Measurements from ENCODE around the gene TRIM7.
A peak's percentile ranks its signal among the peaks of the same experiment; 100 is the strongest.

Gene TRIM7

DNA sequence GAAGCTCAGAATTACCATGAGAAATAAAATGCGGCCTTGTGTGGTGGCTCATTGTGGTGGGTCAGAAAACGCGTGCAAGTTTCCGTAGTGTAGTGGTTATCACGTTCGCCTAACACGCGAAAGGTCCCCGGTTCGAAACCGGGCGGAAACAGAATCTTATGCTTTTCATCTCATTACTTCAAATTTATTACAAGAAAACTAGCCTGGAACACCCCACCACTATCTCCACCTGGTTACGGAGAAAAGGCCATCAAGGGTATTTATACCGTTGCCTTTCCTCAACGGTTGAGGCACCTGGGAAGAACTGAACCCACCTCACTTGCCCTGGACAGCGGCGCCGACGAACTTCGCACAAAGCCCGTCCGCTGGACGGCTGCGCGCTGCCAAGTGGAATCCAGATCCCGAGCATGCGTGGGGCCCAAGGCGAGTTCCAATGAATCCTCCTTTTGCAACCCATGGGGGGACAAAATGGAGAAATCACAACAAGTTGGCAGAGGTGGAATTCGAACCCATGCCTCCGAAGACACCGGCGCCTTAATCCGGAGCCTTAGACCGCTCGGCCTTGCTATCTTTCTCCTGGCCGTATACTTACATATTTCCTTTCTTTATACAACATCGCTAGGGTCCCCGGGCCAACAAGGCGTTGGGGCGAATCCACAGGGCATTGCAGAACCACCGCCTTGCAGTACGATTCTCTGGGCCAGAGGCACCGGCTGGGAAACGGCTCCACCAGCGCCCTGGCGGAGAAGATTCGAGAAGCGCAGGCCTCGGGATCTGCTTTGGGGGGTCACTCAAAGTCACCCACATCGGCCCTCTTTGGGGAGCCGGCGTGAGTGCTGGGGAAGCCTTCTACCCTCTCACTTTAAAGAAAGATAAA, 40.7 kb downstream of the TRIM7 start:
- H3K27ac ChIP-seq, result no peak overlapping the region
- TF ChIP-seq, protein P1, sequence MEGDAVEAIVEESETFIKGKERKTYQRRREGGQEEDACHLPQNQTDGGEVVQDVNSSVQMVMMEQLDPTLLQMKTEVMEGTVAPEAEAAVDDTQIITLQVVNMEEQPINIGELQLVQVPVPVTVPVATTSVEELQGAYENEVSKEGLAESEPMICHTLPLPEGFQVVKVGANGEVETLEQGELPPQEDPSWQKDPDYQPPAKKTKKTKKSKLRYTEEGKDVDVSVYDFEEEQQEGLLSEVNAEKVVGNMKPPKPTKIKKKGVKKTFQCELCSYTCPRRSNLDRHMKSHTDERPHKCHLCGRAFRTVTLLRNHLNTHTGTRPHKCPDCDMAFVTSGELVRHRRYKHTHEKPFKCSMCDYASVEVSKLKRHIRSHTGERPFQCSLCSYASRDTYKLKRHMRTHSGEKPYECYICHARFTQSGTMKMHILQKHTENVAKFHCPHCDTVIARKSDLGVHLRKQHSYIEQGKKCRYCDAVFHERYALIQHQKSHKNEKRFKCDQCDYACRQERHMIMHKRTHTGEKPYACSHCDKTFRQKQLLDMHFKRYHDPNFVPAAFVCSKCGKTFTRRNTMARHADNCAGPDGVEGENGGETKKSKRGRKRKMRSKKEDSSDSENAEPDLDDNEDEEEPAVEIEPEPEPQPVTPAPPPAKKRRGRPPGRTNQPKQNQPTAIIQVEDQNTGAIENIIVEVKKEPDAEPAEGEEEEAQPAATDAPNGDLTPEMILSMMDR (conservative IDR thresholded peaks at IDR 0.05), result no peak
- TF ChIP-seq ZFX (IDR thresholded peaks at IDR 0.05), result no peak

DNA sequence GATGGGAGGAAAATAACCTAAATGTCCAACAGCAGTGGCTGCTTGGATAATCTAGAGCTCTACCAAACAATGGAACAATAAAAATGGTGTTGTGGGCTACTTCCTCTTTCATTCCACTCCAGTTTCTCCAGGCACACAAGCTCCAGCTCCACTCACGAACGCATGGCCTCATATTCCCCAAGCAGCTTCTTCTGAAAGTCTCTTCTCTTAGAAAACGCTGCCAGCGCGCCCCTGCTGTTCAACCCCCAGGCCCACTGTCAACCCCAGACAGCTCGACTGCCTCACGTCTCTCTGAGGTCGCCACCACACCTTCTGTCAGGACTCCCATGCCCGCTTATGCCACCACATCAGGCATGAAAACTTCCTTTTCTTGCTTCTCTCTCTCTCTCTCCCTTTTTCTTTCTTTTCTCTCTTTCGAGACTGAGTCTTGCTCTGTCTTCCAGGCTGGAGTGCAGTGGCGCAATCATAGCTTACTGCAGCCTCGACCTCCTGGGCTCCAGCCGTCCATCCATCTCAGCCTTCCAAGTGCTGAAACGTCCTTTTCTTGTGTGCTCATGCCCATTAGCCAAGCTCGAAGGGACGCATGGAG, 41.4 kb downstream of the TRIM7 start:
- H3K27ac ChIP-seq, result no peak overlapping the region
- TF ChIP-seq ZFX (IDR thresholded peaks at IDR 0.05), result no peak
- TF ChIP-seq, protein P1 (conservative IDR thresholded peaks at IDR 0.05), result no peak

DNA sequence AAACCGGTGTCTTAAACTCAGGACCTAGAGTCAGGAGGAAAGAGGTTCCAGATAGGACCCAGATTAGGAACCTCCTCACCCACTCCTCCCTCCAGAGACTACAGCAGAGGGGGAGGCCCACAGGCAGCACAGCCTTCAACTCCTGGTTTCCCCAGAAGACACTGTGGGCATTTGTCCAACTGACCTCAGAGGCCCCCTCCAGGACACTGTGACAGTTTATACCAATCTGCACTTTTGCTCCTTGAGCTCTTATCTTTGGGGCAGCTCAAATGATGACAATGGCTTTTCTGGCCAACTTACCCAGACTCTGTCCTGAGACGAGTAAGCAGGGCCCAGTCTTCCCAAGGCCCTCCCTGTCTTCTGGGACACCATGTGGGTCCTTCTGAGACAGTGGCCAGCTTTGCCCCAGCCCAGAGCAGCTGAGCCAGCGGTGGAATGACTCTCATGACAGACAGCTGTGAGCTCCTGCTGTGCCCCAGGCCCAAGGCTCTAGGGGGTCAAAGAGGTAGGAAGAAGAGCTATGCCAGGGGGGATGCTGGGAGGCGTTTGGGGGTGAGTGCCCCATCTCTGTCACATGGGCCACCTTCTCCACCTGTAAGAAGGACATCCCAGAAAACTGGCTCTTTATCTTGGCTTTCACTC, 43.3 kb downstream of the TRIM7 start:
- peak overlapping the region; percentile 62 for H3K27ac ChIP-seq
- TF ChIP-seq, protein P1 (conservative IDR thresholded peaks at IDR 0.05), result no peak
- TF ChIP-seq ZFX (IDR thresholded peaks at IDR 0.05), result no peak

DNA sequence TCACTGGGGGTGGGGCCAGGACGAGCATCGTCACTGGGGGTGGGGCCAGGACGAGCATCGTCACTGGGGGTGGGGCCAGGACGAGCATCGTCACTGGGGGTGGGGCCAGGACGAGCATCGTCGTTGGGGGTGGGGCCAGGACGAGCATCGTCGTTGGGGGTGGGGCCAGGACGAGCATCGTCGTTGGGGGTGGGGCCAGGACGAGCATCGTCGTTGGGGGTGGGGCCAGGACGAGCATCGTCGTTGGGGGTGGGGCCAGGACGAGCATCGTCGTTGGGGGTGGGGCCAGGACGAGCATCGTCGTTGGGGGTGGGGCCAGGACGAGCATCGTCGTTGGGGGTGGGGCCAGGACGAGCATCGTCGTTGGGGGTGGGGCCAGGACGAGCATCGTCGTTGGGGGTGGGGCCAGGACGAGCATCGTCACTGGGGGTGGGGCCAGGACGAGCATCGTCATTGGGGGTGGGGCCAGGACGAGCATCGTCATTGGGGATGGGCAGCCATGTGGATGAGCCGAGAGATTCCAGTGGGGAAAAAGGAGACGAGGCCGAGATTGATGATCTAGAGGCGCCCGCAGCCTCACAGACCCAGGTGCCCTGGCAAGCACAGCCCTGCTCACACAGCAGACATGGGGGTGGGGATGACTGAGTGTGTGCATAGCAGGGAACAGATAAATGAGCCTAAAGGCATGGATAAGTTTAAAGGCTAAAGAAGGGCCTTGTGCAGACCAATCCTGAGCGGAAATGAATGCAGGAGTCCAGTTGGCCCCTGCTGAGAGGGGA, 44.1 kb downstream of the TRIM7 start:
- H3K27ac ChIP-seq, result peak overlapping the region; percentile 62

DNA sequence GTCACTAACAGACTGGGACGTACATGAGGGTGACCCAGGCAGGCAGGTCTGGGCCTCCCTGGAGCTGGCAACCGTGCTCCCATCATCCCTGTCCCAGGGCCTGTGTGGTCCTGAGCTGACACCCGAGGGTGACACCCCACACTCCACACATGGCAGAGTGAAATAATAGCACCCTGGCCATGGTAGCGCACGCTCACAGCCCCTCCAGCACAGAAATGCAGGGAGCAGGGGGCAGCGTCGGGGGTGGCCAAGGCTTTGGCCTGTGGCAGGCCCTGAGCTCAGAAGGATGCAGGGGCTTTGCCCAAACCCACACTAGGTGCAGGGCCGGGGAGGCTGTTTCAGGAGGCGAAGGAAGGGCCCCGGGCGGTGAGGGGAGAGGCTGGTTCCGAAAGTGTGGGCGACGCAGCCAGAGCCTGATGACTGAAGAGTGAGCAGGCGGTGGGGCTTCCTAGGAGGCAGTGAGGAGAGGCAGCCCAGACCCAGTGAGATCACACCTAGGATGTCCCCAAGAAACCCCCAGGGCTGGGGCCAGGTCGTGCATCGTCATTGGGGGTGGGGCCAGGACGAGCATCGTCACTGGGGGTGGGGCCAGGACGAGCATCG, 44.7 kb downstream of the TRIM7 start:
- no peak for TF ChIP-seq ZFX (IDR thresholded peaks at IDR 0.05)
- TF ChIP-seq, protein P1 (conservative IDR thresholded peaks at IDR 0.05), result no peak
- H3K27ac ChIP-seq, result peak overlapping the region; percentile 64

DNA sequence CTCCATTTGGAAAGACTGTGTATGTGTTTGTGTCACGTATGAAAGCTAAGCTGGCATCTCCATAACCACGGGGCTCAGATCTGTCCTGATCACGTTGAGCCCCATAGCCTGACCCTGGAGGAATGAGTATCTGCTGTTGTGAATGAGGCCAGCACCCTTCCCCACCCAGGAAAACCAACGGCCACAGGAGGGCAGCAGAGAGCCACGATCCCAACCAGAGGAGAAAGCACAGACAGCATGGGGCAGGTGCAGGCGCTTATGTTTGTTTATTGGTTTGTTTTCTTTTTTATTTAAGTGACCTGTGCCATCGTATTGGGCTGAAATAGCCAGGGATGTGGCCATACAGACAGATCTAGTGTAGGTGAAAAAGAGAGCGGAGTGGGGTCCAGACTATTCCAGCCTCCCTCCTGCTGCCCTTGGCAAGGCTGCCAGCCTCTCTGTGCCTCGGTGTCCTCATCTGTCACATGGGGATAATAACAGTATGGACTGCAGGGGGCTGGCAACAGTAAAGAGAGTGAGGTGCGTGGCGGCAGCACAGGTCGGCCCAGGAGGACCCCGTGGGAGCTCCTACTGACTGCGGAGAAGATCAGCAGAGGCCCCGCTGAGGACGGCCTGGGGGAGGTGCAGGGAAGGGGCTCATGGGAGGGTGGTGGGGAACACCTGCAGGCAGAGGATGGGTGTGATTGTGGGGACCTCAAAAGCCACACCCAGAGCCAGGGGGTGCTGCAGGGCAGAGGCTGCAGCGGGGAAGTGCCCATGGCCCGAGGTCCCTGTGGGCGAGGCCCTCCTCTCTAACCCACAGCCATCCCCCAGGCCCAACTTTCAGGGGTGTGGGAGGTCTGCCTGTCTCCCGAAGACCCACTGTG, 45.5 kb downstream of the TRIM7 start:
- peak overlapping the region; percentile 64 for H3K27ac ChIP-seq
- no peak for TF ChIP-seq ZFX (IDR thresholded peaks at IDR 0.05)
- TF ChIP-seq, protein P1 (conservative IDR thresholded peaks at IDR 0.05), result peak; percentile 96

Measured in C4-2B (cell line).